NCI-H128 (cell line): ENCODE data around the gene TRAF3.

Experiments
- DNase-seq: peaks from one replicate; lab custom pipeline; 2025; ENCODE audit not compliant: unreplicated experiment; lab: John Stamatoyannopoulos, UW

Gene TRAF3

GRCh38 chr14:102776761-102777710 lies at the start of gene TRAF3:
Gene TRAF3, plus strand, starts transcription at chr14:102777449. Its CDS starts 92,753 bp downstream, at chr14:102870202.
- no peak for DNase-seq

GRCh38 chr14:102728501-102728900 lies 48.7 kb upstream of the TRAF3 start:
- no peak for DNase-seq

GRCh38 chr14:102729268-102729667 lies 48.0 kb upstream of the TRAF3 start:
- DNase-seq, result no peak

- no peak for DNase-seq
Observed at GRCh38 chr14:102729825-102730224, 47.4 kb upstream of the TRAF3 start.

- no peak for DNase-seq
Observed at GRCh38 chr14:102731101-102731870, 46.0 kb upstream of the TRAF3 start.

GRCh38 chr14:102731871-102732800 lies 45.1 kb upstream of the TRAF3 start:
- no peak for DNase-seq

- no peak for DNase-seq
Observed at GRCh38 chr14:102732924-102733323, 44.3 kb upstream of the TRAF3 start.

GRCh38 chr14:102733326-102733725 lies 43.9 kb upstream of the TRAF3 start:
- no peak for DNase-seq

- no peak for DNase-seq
Observed at GRCh38 chr14:102734436-102734835, 42.8 kb upstream of the TRAF3 start.

GRCh38 chr14:102736956-102737355 lies 40.3 kb upstream of the TRAF3 start:
- DNase-seq, result no peak

- no peak for DNase-seq
Observed at GRCh38 chr14:102737402-102738372, 39.6 kb upstream of the TRAF3 start.

- no peak for DNase-seq
Observed at GRCh38 chr14:102738373-102739189, 38.7 kb upstream of the TRAF3 start.

- no peak for DNase-seq
Observed at GRCh38 chr14:102739190-102739469, 38.1 kb upstream of the TRAF3 start.

GRCh38 chr14:102746634-102747438 lies 30.4 kb upstream of the TRAF3 start:
- DNase-seq, result no peak

GRCh38 chr14:102748806-102749205 lies 28.4 kb upstream of the TRAF3 start:
- no peak for DNase-seq

- DNase-seq, result no peak
Observed at GRCh38 chr14:102749393-102750305, 27.6 kb upstream of the TRAF3 start.

GRCh38 chr14:102750376-102750775 lies 26.9 kb upstream of the TRAF3 start:
- no peak for DNase-seq
